Cardiac muscle cell (in vitro differentiated cells and primary cell): ENCODE results near the gene HINT2. TPM values are rescaled to one million over a fixed set of nuclear protein-coding genes. Genes with fewer than 3 reads are reported as not detected.

Experiments
- DNase-seq, 2 donors: peaks; one replicate each; pipeline versions ENCODE4 v3.0.0 to v3.0.0-alpha.2; 2010 to 2017; ENCODE audit warnings: low read depth in 1 of 2, low spot score in 1 of 2
- H3K27ac ChIP-seq: fragments of 200-600 bp; sonication (generic); 2 replicates; pipeline ENCODE4 v1.5.1; 2016
- H3K27me3 ChIP-seq: fragments of 200-600 bp; sonication (generic); 2 replicates; pipeline ENCODE4 v1.6.0; 2016; ENCODE audit warnings: control low read depth
- H3K36me3 ChIP-seq: fragments of 200-600 bp; sonication (generic); 2 replicates; pipeline ENCODE4 v1.5.1; 2016; ENCODE audit warnings: control low read depth
- H3K4me1 ChIP-seq: fragments of 200-600 bp; sonication (generic); 2 replicates; pipeline ENCODE4 v1.8.1; 2017; ENCODE audit warnings: low read depth, mild to moderate bottlenecking, mixed run types
- H3K4me3 ChIP-seq: fragments of 200-600 bp; sonication (generic); 2 replicates; pipeline ENCODE4 v1.5.1; 2016; ENCODE audit warnings: mild to moderate bottlenecking
- H3K9me3 ChIP-seq: fragments of 200-600 bp; sonication (generic); 2 replicates; pipeline ENCODE4 v1.5.1; 2017; ENCODE audit warnings: low read depth, mild to moderate bottlenecking, control low read depth
- polyA plus RNA-seq: library from polyadenylated mRNA; unstranded; fragments of >200 nt; fragmentation: Nextera tagmentation; extraction: Ambion mirVana; gene quantifications from 2 replicates; pipeline ENCODE4 v1.2.1, GENCODE V29; 2016
- total RNA-seq: library from RNA; depleted of rRNA; stranded (reverse); fragments of >200 nt; gene quantifications from 2 replicates; pipeline ENCODE4 v1.2.3, GENCODE V29; 2016
- TF ChIP-seq, protein P1 (sequence below): IDR thresholded peaks from 2 replicates; pipeline ENCODE4 v1.5.1; 2012; ENCODE audit warnings: low read depth, mild to moderate bottlenecking, low read length

Gene HINT2
- total and polyA plus RNA-seq, 2 experiments from 2014 or later: 48.5 to 177 TPM

- no peaks in the 10 kb centered on the region for H3K36me3 ChIP-seq
- TF ChIP-seq, protein P1, sequence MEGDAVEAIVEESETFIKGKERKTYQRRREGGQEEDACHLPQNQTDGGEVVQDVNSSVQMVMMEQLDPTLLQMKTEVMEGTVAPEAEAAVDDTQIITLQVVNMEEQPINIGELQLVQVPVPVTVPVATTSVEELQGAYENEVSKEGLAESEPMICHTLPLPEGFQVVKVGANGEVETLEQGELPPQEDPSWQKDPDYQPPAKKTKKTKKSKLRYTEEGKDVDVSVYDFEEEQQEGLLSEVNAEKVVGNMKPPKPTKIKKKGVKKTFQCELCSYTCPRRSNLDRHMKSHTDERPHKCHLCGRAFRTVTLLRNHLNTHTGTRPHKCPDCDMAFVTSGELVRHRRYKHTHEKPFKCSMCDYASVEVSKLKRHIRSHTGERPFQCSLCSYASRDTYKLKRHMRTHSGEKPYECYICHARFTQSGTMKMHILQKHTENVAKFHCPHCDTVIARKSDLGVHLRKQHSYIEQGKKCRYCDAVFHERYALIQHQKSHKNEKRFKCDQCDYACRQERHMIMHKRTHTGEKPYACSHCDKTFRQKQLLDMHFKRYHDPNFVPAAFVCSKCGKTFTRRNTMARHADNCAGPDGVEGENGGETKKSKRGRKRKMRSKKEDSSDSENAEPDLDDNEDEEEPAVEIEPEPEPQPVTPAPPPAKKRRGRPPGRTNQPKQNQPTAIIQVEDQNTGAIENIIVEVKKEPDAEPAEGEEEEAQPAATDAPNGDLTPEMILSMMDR: no peak
- no peaks in the 10 kb centered on the region for H3K27me3 ChIP-seq
- no peak overlapping the region for H3K4me3 ChIP-seq
- DNase-seq: no peak
- H3K27ac ChIP-seq: no peak overlapping the region
- H3K9me3 ChIP-seq: no peaks in the 10 kb centered on the region
- H3K4me1 ChIP-seq: peaks cover 3% of the 10 kb centered on the region
These were observed 38.3 kb upstream of the HINT2 start for GRCh38 chr9:35852876-35853865.

DNA sequence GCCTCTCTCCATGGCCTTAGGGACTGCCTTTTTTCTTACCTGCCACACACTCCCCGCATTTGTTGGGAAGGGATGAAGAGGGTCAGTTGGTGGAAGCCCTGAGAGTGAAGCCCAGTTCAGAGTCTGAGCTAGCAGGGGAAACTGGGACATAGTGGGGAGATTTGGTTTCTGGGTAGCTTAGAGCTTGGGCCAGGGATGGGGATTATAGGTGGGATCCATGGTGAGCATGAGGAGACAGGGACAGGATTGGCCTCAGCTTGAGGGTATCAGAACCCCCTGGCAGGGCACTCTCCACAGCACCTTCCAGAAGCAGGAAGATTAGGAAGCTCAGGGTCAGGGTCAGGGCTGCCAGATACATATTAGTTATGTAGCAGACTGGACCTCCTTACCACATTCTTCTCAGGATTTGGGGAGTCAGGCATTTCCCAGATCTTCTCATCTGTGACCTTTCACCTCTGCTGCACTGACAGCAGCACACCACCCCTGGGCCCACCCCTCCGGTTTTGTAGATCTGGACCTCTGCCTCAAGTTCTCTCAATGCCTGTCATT lies 37.5 kb upstream of the HINT2 start:
- Histone ChIP-seq H3K4me1 (peaks cover 8% of the 10 kb centered on the region), H3K9me3 (no peaks in the 10 kb centered on the region), H3K27me3 (no peaks in the 10 kb centered on the region), H3K4me3 (no peak overlapping the region), H3K27ac (no peak overlapping the region), H3K36me3 (peaks cover 1% of the 10 kb centered on the region)
- DNase-seq: no peak
- TF ChIP-seq, protein P1: no peak

- peaks cover 19% of the 10 kb centered on the region for H3K27me3 ChIP-seq
- TF ChIP-seq, protein P1: no peak
- H3K9me3 ChIP-seq: no peaks in the 10 kb centered on the region
- peak; percentile 32 to 51 for DNase-seq
- no peak overlapping the region for H3K4me3 ChIP-seq
- peaks cover 8% of the 10 kb centered on the region for H3K4me1 ChIP-seq
- H3K36me3 ChIP-seq: peaks cover 5% of the 10 kb centered on the region
- H3K27ac ChIP-seq: no peak overlapping the region
These were observed 33.1 kb upstream of the HINT2 start for GRCh38 chr9:35847792-35848572.

DNA sequence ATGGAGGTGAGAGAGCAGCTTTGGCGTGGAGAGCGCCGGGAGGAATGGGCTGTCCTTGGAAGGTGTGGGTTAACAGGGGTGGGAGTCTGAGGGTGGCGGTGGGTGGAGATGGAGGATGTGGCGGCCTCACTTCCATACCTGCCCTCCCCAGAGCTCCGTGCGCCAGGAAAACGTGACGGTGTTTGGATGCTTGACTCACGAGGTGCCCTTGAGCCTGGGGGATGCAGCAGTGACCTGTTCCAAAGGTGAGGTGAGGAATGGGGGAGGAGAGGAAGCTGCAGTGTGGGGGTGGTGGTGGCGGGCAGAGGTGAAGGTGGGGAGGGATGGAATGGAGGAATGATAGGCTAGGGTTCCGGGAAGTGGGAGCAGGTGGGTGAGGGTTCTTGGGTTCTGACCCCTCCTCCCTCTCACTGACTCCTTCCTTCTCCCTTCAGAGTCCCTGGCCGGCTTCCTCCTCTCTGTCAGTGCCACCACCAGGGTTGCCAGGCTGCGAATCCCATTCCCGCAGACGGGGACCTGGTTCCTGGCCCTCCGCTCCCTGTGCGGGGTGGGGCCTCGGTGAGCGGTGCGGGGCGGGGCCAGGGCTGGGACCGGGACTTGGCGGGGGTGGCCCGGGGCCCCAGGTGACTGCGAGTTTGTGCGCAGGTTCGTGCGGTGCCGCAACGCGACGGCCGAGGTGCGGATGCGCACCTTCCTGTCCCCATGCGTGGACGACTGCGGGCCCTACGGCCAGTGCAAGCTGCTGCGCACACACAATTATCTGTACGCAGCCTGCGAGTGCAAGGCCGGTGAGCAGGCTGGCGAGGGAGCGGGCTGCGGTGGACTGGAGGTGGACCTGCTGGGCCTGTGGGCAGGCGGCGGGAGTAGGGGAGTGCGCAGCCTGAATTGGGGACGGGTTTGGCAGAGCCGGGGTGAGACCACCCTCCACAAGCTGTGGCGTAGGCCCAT lies 31.3 kb upstream of the HINT2 start:
- no peak overlapping the region for H3K27ac ChIP-seq
- no peaks in the 10 kb centered on the region for H3K9me3 ChIP-seq
- peaks cover 8% of the 10 kb centered on the region for H3K4me1 ChIP-seq
- DNase-seq: no peak
- peaks cover 19% of the 10 kb centered on the region for H3K27me3 ChIP-seq
- H3K36me3 ChIP-seq: peaks cover 5% of the 10 kb centered on the region
- H3K4me3 ChIP-seq: no peak overlapping the region
- TF ChIP-seq, protein P1: no peak
